Osteocyte (in vitro differentiated cells): Measurements from ENCODE around the gene UBE2D3. TPM values are rescaled to one million over a fixed set of nuclear protein-coding genes. Genes with fewer than 3 reads are reported as not detected.
"Not testable (repeated sequence)": the region's sequence is repeated elsewhere in the genome, so short reads cannot be mapped to it uniquely, and the experiment has no call there.

Source experiments
- DNase-seq: peaks from one replicate; pipeline ENCODE4 v3.0.0; 2021; ENCODE audit warnings: mixed read lengths; ENCODE audit not compliant: unreplicated experiment; ENCODE audit errors: extremely low spot score
- H3K27ac Mint-ChIP-seq: one replicate; pipeline ENCODE4 v1.8.0; 2021; ENCODE audit warnings: mild to moderate bottlenecking, mixed read lengths; ENCODE audit not compliant: unreplicated experiment
- H3K27me3 Mint-ChIP-seq: one replicate; pipeline ENCODE4 v1.8.0; 2021; ENCODE audit warnings: mixed read lengths; ENCODE audit not compliant: unreplicated experiment
- H3K36me3 Mint-ChIP-seq: one replicate; pipeline ENCODE4 v1.8.0; 2021; ENCODE audit warnings: mixed read lengths; ENCODE audit not compliant: unreplicated experiment
- H3K4me1 Mint-ChIP-seq: one replicate; pipeline ENCODE4 v1.8.0; 2021; ENCODE audit warnings: mixed read lengths; ENCODE audit not compliant: unreplicated experiment
- H3K4me3 Mint-ChIP-seq: one replicate; pipeline ENCODE4 v1.8.0; 2021; ENCODE audit warnings: mild to moderate bottlenecking, moderate library complexity, mixed read lengths; ENCODE audit not compliant: unreplicated experiment
- H3K9me3 Mint-ChIP-seq: one replicate; pipeline ENCODE4 v1.8.0; 2021; ENCODE audit warnings: mixed read lengths; ENCODE audit not compliant: unreplicated experiment
- CTCF ChIP-seq: fragments of 200-600 bp; sonication (generic); IDR thresholded peaks from 2 replicates; pipeline ENCODE4 v1.5.0; 2021; ENCODE audit warnings: antibody characterized with exemption, mild to moderate bottlenecking, moderate library complexity
- total RNA-seq: library from RNA; stranded (reverse); gene quantifications from 2 replicates; pipeline ENCODE4 v1.2.1, GENCODE V29; 2021

The UBE2D3 gene
- total RNA-seq, 1 donor from 2014 or later: 247 TPM

DNA sequence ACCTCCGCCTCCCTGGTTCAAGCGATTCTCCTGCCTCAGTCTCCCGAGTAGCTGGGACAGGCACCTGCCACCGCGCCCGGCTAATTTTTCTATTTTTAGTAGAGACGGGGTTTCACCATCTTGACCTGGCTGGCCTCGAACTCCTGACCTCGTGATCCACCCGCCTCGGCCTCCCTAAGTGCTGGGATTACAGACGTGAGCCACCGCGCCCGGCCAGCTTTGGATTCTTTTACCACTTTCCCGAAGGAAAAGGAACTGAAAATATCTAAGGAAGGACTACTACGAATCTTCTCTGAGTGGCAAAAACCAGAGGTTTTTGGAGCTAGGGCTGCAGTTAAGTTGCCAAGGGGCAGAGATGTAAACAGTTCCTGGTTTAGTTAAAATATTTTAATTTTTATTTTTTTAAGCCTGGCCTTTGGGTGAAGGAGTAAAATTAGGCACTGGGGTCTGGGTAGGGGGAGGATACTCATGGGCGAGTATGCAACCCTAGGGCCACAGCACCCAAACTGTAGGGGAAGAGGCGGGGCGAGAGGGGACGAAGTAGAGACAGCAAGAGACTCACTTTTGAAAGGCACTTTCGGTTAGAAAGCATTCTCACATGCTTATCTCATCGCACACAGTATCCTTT, 40.9 kb upstream of the UBE2D3 start:
- Mint-ChIP-seq H3K36me3 (peaks cover 4% of the 10 kb centered on the region), H3K27ac (peak overlapping the region; percentile 97), H3K4me1 (peaks cover 37% of the 10 kb centered on the region), H3K27me3 (no peaks in the 10 kb centered on the region), H3K9me3 (no peaks in the 10 kb centered on the region), H3K4me3 (peak overlapping the region; percentile 95)
- DNase-seq: no peak
- TF ChIP-seq CTCF: no peak

DNA sequence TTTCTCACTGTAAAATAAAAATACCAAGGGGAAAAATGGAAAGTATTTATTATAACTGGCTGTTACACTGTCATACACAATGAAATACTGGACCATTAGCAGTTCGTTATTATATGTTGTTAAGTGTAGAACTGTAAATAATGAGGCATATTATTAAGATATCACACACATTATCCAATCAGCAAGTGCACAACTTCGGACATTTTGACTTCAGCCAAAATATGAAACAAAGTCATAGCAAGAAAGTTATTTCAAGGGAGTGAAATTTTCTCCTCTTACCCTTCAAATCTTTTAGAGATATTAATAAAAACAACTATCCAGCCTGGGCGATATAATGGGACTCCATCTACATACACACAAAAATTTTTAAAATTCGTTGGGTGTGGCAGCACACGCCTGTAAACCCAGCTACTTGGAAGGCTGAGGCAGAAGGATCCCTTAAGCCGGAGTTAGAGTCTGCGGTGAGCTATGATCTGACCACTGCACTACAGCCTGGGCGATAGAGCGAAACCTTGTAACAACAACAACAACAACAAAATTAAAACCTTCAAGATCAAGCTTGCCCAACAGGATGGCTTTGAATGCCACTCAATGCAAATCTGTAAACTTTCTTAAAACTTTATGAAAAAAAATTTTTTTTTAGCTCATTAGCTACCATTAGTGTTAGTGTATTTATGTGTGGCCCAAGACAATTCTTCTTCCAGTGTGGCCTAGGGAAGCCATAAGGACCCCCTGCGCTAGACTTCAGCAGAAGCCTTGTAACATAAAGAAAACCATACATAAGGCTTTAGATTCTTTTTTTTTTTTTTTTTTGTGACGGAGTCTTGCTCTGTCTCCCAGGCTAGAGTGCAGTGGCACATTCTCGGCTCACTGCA, 40.2 kb upstream of the UBE2D3 start:
- Mint-ChIP-seq H3K4me3 (peak overlapping the region; percentile 95), H3K4me1 (peaks cover 37% of the 10 kb centered on the region), H3K27me3 (no peaks in the 10 kb centered on the region), H3K36me3 (no peaks in the 10 kb centered on the region), H3K9me3 (no peaks in the 10 kb centered on the region), H3K27ac (peak overlapping the region; percentile 97)
- TF ChIP-seq CTCF: no peak
- DNase-seq: no peak

DNA sequence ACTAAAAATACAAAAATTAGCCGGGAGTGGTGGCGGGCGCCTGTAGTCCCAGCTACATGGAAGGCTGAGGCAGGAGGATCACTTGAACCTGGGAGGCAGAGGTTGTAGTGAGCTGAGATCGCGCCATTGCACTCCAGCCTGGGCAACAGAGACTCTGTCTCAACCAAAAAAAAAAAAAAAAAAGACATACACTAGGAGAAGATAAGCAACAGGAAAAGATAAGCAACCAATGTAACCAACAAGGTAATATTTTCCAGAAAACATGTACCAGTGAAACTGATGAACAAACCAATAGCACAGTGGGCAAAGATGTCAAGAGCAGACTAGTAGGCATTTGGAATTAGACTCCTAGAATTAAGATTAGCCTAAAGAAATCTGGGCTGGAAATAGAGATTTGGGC, 38.0 kb upstream of the UBE2D3 start:
- H3K27ac Mint-ChIP-seq, DNase-seq, H3K27me3 Mint-ChIP-seq, H3K9me3 Mint-ChIP-seq, H3K36me3 Mint-ChIP-seq, H3K4me3 Mint-ChIP-seq: not testable (repeated sequence)
- peaks cover 22% of the 10 kb centered on the region for H3K4me1 Mint-ChIP-seq

DNA sequence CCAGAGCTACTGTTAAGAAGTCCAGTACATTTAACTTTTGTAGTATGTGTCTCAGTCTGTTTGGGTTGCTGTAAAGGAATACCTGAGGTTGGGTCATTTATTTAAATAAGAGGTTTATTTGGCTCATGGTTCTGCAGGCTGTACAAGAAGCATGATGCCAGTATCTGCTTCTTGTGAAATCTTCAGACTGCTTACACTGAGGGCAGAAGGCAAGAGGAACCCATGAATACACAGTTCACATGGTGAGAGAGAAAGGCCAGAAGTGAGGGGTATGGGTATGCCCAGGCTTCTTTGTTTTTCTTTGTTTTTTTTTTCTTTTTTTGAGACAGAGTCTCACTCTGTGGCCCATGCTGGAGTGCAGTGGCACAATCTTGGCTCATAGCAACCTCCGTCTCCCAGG, 35.4 kb upstream of the UBE2D3 start:
- TF ChIP-seq CTCF: no peak
- Mint-ChIP-seq H3K4me1 (peaks cover 12% of the 10 kb centered on the region), H3K4me3 (no peak overlapping the region), H3K9me3 (peaks cover 14% of the 10 kb centered on the region), H3K36me3 (peaks cover 17% of the 10 kb centered on the region), H3K27ac (no peak overlapping the region), H3K27me3 (no peaks in the 10 kb centered on the region)
- no peak for DNase-seq

DNA sequence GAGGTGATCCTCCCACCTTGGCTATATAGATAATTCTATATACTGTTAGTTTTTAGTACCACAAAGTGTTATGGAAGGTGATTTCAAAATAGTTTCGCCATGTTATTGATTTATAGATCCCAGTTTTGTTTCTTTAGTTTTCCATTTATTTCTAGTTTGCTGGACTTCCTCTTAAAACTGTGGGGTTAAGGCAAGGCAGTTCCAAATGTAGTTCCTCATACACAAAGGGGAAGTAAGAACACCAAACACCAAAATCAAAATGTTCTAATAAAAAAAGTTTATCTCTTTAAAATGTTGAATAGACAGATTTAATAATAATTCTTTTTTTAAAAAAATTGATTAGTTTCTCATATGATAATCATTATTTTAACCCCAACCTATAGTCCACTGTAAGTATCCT, 34.7 kb upstream of the UBE2D3 start:
- no peak for TF ChIP-seq CTCF
- H3K36me3 Mint-ChIP-seq: peaks cover 17% of the 10 kb centered on the region
- no peak overlapping the region for H3K27ac Mint-ChIP-seq
- H3K9me3 Mint-ChIP-seq: peaks cover 14% of the 10 kb centered on the region
- H3K4me3 Mint-ChIP-seq: no peak overlapping the region
- DNase-seq: no peak
- no peaks in the 10 kb centered on the region for H3K27me3 Mint-ChIP-seq
- peaks cover 5% of the 10 kb centered on the region for H3K4me1 Mint-ChIP-seq
